Natural killer cell (primary cell): ENCODE data around the gene STRBP. TPM values are rescaled to one million over a fixed set of nuclear protein-coding genes. Genes with fewer than 3 reads are reported as not detected.

Experiments
- ATAC-seq, 3 donors: fragments of 150-1000 bp in 2 of 3; fragments of 200-7000 bp in 1 of 3; cut with Tn5 transposase; 1 replicate in 1 of 3; 2 replicates in 2 of 3; pipeline ENCODE4 v1.10.0; 2021; ENCODE audit warnings: mild to moderate bottlenecking in 2 of 3, moderate library complexity in 2 of 3
- DNase-seq, 2 donors: peaks; one replicate each; pipeline versions ENCODE4 v3.0.0 to v3.0.0-alpha.2; 2013 to 2021; ENCODE audit warnings: mixed read lengths in 1 of 2
- H3K27ac ChIP-seq: one replicate; pipeline ENCODE4 v1.5.1; 2013; ENCODE audit warnings: mild to moderate bottlenecking, low read length
- H3K27me3 ChIP-seq: one replicate; pipeline ENCODE4 v1.6.1; 2013; ENCODE audit warnings: low read length; ENCODE audit not compliant: control insufficient read depth, insufficient read depth
- H3K36me3 ChIP-seq: one replicate; pipeline ENCODE4 v1.6.1; 2013; ENCODE audit warnings: low read length; ENCODE audit not compliant: control insufficient read depth, insufficient read depth
- H3K4me1 ChIP-seq: one replicate; pipeline ENCODE4 v1.6.1; 2013; ENCODE audit warnings: low read length; ENCODE audit not compliant: control insufficient read depth, insufficient read depth
- H3K4me3 ChIP-seq: one replicate; pipeline ENCODE4 v1.5.1; 2013; ENCODE audit warnings: low read length
- H3K9me3 ChIP-seq: one replicate; pipeline ENCODE4 v1.6.1; 2013; ENCODE audit warnings: low read length; ENCODE audit not compliant: control insufficient read depth, insufficient read depth
- H3K27ac Mint-ChIP-seq, 2 donors: one replicate each; pipeline ENCODE4 v1.8.0; 2022; ENCODE audit warnings: mild to moderate bottlenecking in 2 of 2, mixed read lengths in 2 of 2, moderate library complexity in 1 of 2
- H3K27me3 Mint-ChIP-seq, 2 donors: one replicate each; pipeline ENCODE4 v1.8.0; 2022; ENCODE audit warnings: low read depth in 2 of 2, mixed read lengths in 2 of 2
- H3K36me3 Mint-ChIP-seq: one replicate; pipeline ENCODE4 v1.8.0; 2022; ENCODE audit warnings: mixed read lengths
- H3K4me1 Mint-ChIP-seq, 2 donors: one replicate each; pipeline ENCODE4 v1.8.0; 2022; ENCODE audit warnings: mixed read lengths in 2 of 2
- H3K4me3 Mint-ChIP-seq: one replicate; pipeline ENCODE4 v1.8.0; 2022; ENCODE audit warnings: mild to moderate bottlenecking, moderate library complexity, mixed read lengths
- H3K9me3 Mint-ChIP-seq, 2 donors: one replicate each; pipeline ENCODE4 v1.8.0; 2022; ENCODE audit warnings: mixed read lengths in 2 of 2
- CTCF ChIP-seq: fragments of 200-600 bp; IDR thresholded peaks from one replicate; pipeline ENCODE4 v1.8.0; 2022; ENCODE audit warnings: antibody characterized with exemption
- WGBS: methylation state at CpG from one replicate; pipeline ENCODE4 v1.1.7; 2013; ENCODE audit warnings: missing lambda C conversion rate; ENCODE audit not compliant: insufficient coverage; 5-methylcytosine and 5-hydroxymethylcytosine counted together
- intact Hi-C: fragments of 100-400 bp; cut with micrococcal nuclease; formaldehyde crosslinking; loops from one replicate; pipeline ENCODE4 v1.14.2; 2022
- total RNA-seq, 4 donors: library from RNA; stranded (reverse); fragments of 120-200 nt in 1 of 4; gene quantifications; one replicate each; pipeline versions ENCODE4 v1.2.3 to v1.2.4, GENCODE V29; 2013 to 2022

The STRBP gene
- total RNA-seq, 3 donors from 2014 or later (not counting 1 experiment from before 2014, with no cell fraction given): 6.0 to 8.3 (median 7.9) TPM

GRCh38 chr9:123083680-123084079, 184.7 kb downstream of the STRBP start:
- peaks cover 11% of the 10 kb centered on the region for H3K36me3 Mint-ChIP-seq

GRCh38 chr9:123081824-123082223, 186.6 kb downstream of the STRBP start:
- Histone ChIP-seq H3K36me3 (peaks cover 27% of the 10 kb centered on the region), H3K27ac (no peak overlapping the region), H3K9me3 (no peaks in the 10 kb centered on the region), H3K4me3 (no peak overlapping the region), H3K4me1 (no peaks in the 10 kb centered on the region), H3K27me3 (no peaks in the 10 kb centered on the region)
- intact Hi-C loops: loop anchor here (1.0 kb wide), 1 partner anchor 268 kb away; no protein-coding TSS in a partner anchor
- no peak overlapping the region for H3K27ac Mint-ChIP-seq
- WGBS: no CpG with 5 or more reads among the region's 2 CpGs
- peak; percentile 44 for TF ChIP-seq CTCF
- H3K27me3 Mint-ChIP-seq: no peaks in the 10 kb centered on the region
- H3K36me3 Mint-ChIP-seq: peaks cover 11% of the 10 kb centered on the region
- no peak overlapping the region for H3K4me3 Mint-ChIP-seq
- H3K9me3 Mint-ChIP-seq: no peaks in the 10 kb centered on the region
- peak in 1 of 2 donors; percentile 60 for DNase-seq
- H3K4me1 Mint-ChIP-seq: no peaks in the 10 kb centered on the region
- ATAC-seq: no peak

More at GRCh38 chr9:123083680-123084079, 184.7 kb downstream of the STRBP start:
- TF ChIP-seq CTCF: no peak
- Histone ChIP-seq H3K4me3 (no peak overlapping the region), H3K4me1 (no peaks in the 10 kb centered on the region), H3K27me3 (no peaks in the 10 kb centered on the region), H3K9me3 (no peaks in the 10 kb centered on the region), H3K27ac (no peak overlapping the region), H3K36me3 (peaks cover 21% of the 10 kb centered on the region)
- Mint-ChIP-seq H3K4me1 (no peaks in the 10 kb centered on the region), H3K4me3 (no peak overlapping the region), H3K9me3 (no peaks in the 10 kb centered on the region), H3K27ac (no peak overlapping the region), H3K27me3 (no peaks in the 10 kb centered on the region)
- no peak for DNase-seq
- ATAC-seq: no peak
- intact Hi-C loops: no loop called here
- 98% methylated on average over 5 of the region's 6 CpGs for WGBS

GRCh38 chr9:123080444-123080843, 187.9 kb downstream of the STRBP start:
- Mint-ChIP-seq H3K27me3 (no peaks in the 10 kb centered on the region), H3K4me3 (no peak overlapping the region), H3K27ac (no peak overlapping the region), H3K9me3 (no peaks in the 10 kb centered on the region), H3K4me1 (no peaks in the 10 kb centered on the region), H3K36me3 (peaks cover 11% of the 10 kb centered on the region)
- Histone ChIP-seq H3K4me3 (no peak overlapping the region), H3K9me3 (no peaks in the 10 kb centered on the region), H3K36me3 (peaks cover 32% of the 10 kb centered on the region), H3K27me3 (no peaks in the 10 kb centered on the region), H3K27ac (no peak overlapping the region), H3K4me1 (no peaks in the 10 kb centered on the region)
- ATAC-seq (no peak), DNase-seq (no peak)
- TF ChIP-seq CTCF: no peak
- WGBS: 70% methylated on average over 3 of the region's 3 CpGs
- intact Hi-C loops: no loop called here

GRCh38 chr9:123074628-123075027, 193.8 kb downstream of the STRBP start:
- Mint-ChIP-seq H3K9me3 (no peaks in the 10 kb centered on the region), H3K4me3 (no peak overlapping the region), H3K36me3 (peaks cover 20% of the 10 kb centered on the region), H3K27ac (no peak overlapping the region), H3K4me1 (no peaks in the 10 kb centered on the region), H3K27me3 (no peaks in the 10 kb centered on the region)
- no peaks in the 10 kb centered on the region for H3K9me3 ChIP-seq
- 100% methylated on average over 1 of the region's 3 CpGs for WGBS
- H3K36me3 ChIP-seq: peaks cover 49% of the 10 kb centered on the region
- no peaks in the 10 kb centered on the region for H3K27me3 ChIP-seq
- no peak for TF ChIP-seq CTCF
- H3K4me3 ChIP-seq: no peak overlapping the region
- no peaks in the 10 kb centered on the region for H3K4me1 ChIP-seq
- intact Hi-C loops: no loop called here
- H3K27ac ChIP-seq: no peak overlapping the region
- no peak for ATAC-seq
- no peak for DNase-seq
